H1 (cell line): ENCODE results near the gene TMIGD1. TPM values are rescaled to one million over a fixed set of nuclear protein-coding genes. Genes with fewer than 3 reads are reported as not detected.

ENCODE experiments used
- RBBP5 ChIP-seq: IDR thresholded peaks from 2 replicates; pipeline ENCODE4 v1.7.1; 2012; ENCODE audit warnings: low read depth, mild to moderate bottlenecking, inconsistent platforms, low read length, moderate library complexity, borderline replicate concordance
- YY1 ChIP-seq: IDR thresholded peaks from 2 replicates; pipeline ENCODE4 v1.6.1; 2011; ENCODE audit warnings: low read depth, mild to moderate bottlenecking, low read length
- polyA plus RNA-seq, 7 experiments: library from polyadenylated mRNA; depleted of rRNA in 3 of 7; stranded (reverse) in 5 of 7; unstranded in 2 of 7; fragments of >200 nt in 5 of 7; fragments of 200-250 nt in 2 of 7; gene quantifications; 1 replicate in 5 of 7; 2 replicates in 1 of 7; 4 replicates in 1 of 7; pipeline versions ENCODE4 v1.2.1 to v1.2.3, GENCODE V29; 2011 to 2013; ENCODE audit warnings: missing spikeins in 2 of 7, mixed read lengths in 2 of 7
- total RNA-seq: library from RNA; stranded (reverse); fragmentation: NEBNext Ultra II Directional; extraction: Animal tissue kit (Norgen Biotek cat#: 25700); gene quantifications from 2 replicates; pipeline ENCODE4 v1.2.1, GENCODE V29; 2021

Gene TMIGD1
- total and polyA plus RNA-seq, 2 of the 8 experiments (the other 6 are each of a cell fraction or from before 2014, with no cell fraction given) = not detected

DNA sequence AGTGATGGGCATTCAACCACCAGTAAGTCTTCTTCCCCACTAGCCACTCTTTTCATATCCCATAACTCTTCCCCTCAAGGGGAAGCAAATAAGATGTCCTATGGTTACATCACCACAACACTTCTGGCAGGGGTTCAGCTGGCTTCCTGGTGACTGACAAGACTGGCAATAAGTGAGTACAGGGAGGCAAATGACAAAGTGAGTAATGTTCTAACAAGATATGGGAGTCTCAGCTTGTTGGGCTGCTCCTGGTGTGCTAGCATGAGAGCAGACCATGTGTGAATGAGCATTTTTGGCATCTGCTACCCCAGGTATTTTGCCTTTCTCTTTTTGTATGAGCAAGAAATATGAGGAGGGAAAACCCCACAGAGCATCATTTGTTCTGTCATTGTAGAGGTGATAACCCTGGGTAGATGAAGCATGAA lies 9.9 kb downstream of the TMIGD1 start (continued):
- no peak for TF ChIP-seq RBBP5
- TF ChIP-seq YY1 = no peak
- TF ChIP-seq, all 59 proteins: peak for 0
